GM12891 (cell line): ENCODE data around the gene CORO1A.

Experiments used
- POLR2A ChIP-seq: IDR thresholded peaks from 2 replicates; pipeline ENCODE4 v1.6.1; 2011; ENCODE audit warnings: low read depth, low read length, control low read depth
- POLR2AphosphoS5 ChIP-seq: IDR thresholded peaks from 2 replicates; pipeline ENCODE4 v1.6.1; 2011; ENCODE audit warnings: low read depth, low read length, control low read depth
- POU2F2 ChIP-seq: IDR thresholded peaks from 2 replicates; pipeline ENCODE4 v1.6.1; 2011; ENCODE audit warnings: low read depth, mild to moderate bottlenecking, control low read depth, low read length, moderate library complexity
- SPI1 ChIP-seq: IDR thresholded peaks from 2 replicates; pipeline ENCODE4 v1.6.1; 2011; ENCODE audit warnings: low read depth, low read length, control low read depth
- TAF1 ChIP-seq: IDR thresholded peaks from 2 replicates; pipeline ENCODE4 v1.6.1; 2011; ENCODE audit warnings: low read depth, low read length, control low read depth

GRCh38 chr16:30152517-30152916 is 30.9 kb upstream of the CORO1A start:
- TF ChIP-seq POLR2A (no peak), TAF1 (no peak), POLR2AphosphoS5 (no peak), POU2F2 (no peak), SPI1 (no peak)
